GM19328 (cell line): Measurements from ENCODE around the gene ACOX1.

Source experiments
- ATAC-seq: cut with Tn5 transposase; IDR thresholded peaks from one replicate; pipeline ENCODE4 v1.9.1; 2021; ENCODE audit warnings: mild to moderate bottlenecking, moderate library complexity; ENCODE audit not compliant: unreplicated experiment

Gene ACOX1

DNA sequence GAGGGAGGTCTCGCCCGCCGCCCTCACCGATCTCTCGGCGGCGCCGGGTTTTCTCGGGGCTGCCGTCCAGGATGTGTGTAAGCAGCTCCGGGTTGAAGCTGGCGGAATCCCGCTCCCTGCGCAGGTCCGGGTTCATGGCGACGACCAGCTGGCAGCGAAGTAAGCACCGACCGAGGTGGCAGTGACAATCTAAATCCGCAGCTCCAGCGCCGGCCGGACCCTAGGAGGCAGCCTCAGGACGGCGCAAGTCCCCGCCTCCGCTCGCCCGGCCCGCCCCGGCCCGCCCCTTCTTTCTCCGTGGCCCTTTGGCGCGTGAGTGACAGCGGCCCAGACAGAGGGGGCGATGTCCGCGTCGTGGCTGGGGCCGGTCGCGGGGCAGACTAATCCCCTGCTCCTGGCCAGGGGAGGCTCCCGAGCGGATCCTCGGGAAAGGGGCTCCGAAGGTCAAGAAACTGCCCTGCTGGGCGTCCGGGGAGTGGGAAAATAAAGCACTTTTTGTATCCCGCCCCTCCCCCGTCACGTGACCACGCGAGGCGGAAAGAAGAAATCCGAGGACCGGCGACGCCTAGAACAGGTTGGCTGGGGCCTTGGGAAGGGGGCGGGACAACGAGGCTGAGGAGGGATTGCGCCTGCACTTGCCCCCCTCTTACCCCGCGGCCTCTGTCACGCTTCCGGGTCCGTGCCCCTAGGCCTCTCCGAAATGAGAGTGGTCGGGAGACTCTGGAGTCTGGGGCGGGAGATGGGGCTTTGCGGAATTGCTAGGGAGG lies at the start of gene ACOX1, which contains the start of gene TEN1:
TSS of gene ACOX1 (minus strand) at position 229 of the 767 bp plus-strand sequence. CDS start at position 136, 93 bp downstream.
TSS of gene TEN1 (plus strand) at position 303 of the 767 bp plus-strand sequence. CDS start 6,953 bp downstream, outside the sequence.
- ATAC-seq, result peak; percentile 82

DNA sequence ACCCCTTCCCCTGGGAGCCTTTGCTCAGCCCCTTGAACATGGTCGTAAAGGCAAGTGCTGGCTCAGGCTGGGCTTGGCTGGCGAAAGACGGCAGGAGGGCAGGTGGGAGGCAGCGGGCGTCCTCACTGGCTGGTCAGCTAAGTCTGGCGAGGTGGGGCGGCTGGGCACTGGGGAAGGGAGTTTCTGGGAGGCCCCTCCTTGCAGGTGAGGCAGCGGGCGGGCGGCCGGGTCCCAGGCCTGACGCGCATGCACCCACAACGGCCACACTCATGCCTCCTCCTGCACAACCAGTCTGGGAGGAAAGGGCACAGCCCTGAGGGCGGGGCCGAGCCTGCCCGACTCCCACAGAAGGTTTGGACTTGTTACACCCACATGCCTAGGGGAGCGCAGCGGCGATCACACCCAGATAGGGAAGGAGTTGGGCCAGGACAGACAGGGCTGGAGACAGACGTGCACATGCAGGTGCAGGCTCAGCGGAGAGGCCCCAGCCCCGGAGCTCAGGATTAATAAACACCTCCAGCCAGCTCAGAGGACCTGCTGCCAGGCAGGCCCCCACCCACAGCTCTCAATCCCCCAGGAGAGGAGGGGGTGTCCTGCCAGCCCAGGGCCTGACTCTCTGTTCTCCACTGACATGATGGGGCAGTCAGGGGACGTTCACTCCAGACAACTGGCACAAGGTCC lies 48.3 kb upstream of the ACOX1 start, which contains the start of gene EVPL:
TSS of gene EVPL (minus strand) at position 148 of the 681 bp plus-strand sequence. CDS start at position 40, 108 bp downstream.
- no peak for ATAC-seq

DNA sequence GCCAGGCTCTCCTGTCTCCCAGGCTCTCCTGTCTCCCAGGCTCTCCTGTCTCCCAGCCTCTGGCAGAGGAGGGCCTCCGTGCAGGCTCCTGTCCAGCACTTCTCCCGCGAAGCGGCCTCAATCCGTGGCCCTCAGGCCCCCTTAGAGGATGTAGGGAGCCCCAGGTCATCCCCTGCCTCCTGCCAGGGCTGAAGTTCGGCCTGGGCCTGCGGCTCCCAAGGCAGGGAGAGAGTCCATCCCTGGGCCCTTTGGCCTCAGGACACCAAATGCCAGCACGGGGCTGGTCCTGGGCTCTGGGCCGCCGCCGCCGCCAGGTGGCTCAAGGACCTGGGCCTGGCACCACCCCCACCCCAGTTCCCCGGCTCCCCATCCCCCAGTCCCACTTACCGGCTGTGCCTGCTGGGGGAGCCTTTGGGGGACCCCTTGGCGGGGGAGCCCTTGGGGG lies 47.8 kb upstream of the ACOX1 start:
- ATAC-seq, result no peak

DNA sequence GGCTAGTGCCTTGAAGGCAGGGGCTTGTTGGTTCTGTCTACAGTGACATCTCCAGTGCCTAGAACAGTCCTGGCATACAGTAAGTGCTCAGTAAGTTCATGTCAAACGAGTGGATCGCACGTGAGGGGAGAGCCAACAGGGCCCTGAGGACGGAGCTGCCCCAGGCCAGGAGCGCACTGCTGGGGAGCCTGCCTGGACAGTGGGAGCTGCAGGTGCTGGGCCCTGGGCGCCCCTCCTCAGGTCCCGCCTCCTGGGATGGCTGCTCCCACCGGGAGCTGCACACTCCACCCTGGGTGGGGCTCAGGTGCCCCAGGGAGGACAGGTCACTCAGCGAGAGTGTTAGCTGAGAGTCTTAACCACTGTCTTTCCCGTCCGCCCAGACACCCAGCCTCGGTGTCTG lies 46.3 kb upstream of the ACOX1 start:
- no peak for ATAC-seq

DNA sequence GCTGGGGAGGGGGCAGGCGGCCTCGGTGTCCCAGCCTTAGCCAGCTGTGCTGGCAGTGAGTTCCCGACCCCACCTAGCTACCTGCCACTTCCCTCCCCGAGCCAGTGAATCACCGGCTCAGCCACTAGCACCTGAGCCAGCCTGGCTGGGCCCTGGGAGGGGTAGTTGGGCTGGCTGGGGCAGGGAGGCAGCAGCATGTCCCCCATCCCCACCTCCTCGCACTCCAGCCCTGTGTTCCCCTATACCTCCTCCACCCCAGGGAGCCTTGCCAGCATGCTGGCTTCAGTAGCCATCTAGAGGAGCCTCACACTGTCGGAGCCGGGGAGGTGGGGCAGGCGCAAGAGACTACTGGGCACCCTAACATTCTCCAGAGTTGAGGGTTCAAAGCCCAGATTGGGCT lies 45.4 kb upstream of the ACOX1 start:
- ATAC-seq, result no peak

DNA sequence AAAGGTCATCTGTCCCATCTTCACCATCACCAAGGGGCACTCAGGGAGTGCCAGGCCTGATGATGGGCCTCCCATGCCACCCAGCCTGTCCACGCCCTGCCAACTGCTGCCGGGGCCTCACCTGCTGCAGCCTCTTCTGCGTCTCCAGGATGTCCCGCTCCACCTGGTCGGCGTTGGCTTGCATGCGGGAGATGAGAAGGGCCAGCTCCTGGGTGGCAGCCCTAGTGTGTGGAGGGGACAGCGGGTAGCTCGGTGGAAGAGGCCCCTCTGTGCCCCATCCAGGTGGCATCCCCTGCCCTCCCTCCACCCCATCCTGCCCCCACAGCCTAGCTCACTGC lies 44.9 kb upstream of the ACOX1 start:
- no peak for ATAC-seq

DNA sequence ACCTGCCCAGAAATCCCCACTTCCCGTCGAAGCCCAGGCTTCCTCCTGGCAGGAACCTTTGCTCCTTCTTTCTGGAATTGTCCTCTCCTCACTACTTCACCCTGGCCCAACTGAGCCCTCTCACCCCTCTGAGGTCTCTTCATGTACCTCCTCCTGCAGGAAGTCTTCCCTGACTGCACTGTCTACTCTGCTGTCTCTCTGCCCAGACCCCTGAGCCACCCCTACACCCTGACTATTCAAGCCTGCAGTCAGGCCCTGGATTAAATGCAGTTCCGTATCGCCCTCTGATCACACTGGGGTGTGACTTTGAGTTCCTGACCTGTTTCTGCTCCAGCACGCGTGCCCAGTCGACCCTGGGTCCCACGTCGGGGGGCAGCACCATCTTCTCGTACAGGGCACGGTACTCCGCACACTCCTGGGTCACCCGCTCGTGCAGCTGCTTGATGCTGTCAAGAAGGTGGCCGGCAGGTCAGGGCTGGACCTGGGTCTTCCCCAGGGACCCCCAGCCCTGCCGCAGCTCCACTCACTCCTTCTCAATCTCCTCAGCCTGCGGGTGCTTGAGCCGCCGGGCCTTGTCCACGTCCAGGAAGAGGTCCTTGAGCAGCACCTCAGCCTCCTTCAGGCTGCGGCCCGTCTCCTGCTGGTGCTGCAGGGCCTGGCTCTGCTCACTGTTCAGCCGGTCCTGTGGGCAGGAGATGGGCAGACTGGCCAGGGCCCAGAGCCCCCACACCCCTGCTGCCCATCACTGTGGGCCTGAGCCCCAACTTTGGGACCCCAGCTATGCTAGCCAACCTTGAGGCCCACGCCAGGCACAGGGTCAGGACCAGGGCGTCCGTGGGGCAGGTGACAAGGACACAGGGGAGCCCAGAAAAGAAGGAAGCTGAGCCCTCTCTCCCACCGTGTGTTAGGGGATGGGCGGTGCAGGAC lies 44.3 kb upstream of the ACOX1 start:
- no peak for ATAC-seq

DNA sequence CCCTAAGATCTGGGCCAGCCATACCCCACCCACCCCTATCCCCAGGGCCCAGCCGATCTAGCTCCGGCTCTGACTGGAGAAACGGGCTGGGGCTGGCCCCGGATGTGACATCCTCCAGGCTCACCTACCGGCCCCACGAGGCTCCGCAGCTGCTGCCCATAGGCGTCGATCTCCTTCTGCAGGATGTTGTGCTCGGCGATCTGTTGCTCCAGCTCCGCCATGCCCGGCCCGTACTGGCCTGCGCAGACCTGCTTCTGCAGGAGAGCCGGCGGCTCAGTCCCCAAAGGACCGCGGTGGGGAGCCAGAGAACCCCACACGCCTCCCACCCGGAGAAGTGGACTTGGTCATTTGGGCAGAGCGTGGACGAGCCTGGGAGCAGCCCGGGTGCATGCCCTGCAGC lies 43.3 kb upstream of the ACOX1 start:
- no peak for ATAC-seq

DNA sequence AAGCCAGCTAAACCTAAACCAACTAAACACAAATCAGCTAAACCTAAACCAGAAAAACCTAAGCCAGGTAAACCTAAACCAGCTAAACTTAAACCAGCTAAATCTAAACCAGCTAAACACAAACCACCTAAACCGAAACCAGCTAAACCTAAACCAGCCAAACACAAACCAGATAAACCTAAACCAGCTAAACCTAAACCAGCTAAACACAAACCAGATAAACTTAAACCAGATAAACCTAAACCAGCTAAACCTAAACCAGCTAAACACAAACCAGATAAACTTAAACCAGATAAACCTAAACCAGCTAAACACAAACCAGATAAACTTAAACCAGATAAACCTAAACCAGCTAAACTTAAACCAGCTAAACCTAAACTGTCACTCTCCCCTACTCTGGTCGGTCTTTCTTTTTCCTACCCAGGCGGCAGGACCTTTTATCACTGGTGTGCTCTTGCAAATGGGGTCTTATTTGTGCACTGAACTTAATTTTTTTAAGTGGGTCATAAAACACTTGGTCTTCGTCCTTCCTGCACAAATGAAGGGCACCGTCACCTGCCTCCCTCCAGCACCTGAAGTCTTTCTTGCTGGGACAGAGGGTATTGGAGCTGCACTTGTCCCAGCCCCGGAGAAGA lies 41.0 kb upstream of the ACOX1 start:
- no peak for ATAC-seq

DNA sequence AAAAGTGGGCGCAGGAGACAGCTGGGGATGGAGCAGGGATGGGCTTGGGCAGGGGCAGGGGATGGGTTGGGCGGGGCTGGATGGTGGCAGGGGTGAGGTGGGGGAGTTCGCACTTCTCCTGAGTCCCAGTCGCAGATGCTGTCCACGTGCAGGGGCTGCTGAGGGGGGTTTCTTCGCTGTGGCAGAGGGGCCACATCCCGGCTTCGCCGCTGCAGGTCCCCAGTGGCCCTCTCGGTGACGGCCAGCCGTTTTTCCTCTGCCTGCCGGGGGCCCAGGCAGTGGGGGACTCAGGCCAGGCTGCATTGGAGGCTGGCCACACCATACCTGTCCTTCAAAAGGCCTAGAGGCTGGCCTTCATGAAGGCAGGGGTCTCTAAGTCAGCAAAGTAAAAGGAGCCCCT lies 39.8 kb upstream of the ACOX1 start:
- ATAC-seq, result no peak

DNA sequence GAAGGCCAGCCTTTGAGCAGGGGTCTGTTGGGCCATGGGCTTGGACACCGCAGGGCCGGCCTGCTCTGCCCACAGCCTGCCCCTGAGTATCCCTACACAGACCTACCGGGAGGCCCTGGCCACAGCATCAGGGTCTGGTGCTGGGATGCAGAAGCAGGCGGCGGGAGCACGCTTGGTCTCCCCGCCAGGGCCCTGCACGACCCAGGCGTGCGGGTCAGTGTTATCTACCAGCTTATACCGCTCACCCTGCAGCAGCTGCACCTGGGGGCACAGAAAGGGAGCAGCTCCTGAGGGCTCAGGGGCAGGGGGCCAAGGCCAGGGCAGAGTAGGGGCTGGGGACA lies 39.3 kb upstream of the ACOX1 start:
- no peak for ATAC-seq

DNA sequence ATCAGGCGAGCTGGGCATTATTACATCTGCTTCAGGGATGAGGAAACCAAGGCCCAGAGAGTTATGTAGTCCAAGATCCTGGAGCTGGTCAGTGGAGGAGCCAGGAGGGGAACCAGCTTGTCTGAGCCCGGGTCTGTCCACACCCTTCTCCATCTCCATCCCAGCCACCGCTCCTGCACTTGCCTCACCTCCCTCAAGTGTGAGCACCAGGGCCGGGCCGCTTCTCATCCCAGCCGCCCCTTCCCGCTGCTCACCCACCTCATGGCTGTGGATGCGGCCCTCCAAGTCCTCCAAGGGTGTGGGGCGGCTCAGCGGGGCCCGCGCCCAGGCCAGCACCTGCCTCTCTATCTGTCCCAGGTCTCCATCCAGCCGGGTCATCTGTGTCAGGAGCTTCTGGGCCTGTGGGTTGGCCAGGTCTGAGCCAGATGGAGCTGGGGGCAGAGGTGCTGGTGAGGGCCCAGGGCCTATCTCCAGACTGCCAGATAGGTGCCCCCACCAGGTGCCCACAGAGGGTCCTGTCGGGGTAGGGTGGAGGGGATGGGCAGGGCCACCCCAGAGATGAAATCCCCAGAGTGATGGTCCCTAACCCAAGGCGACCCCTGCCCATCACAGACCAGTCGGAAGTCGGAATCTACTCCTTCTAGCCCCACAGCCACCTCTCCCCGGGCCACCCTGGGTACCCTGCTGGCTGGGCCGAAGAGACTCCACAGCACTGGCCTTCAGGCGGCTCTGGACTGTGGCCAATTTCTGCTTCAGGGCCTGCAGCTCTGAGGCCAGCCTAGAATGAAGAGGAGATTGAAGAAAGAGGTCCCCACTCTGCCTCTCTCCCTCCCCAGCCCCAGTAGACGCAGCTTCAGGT lies 38.7 kb upstream of the ACOX1 start:
- ATAC-seq, result no peak

DNA sequence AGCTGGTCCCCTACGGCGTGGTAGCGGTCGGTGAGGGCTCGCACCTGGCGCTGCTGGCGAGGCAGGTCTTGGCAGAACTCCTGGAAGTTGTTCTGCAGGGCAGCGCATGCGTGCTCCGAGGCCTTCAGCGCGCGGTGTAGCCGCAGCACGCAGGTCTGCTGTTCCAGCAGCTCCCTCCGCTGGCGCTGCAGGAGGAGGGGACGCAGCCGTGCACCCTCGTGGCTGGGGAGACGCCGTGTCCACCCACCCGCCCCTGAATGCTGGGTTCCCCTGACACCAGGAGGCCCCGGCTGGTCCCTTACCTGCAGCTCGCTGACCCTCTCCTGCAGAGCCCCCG lies 35.9 kb upstream of the ACOX1 start:
- ATAC-seq, result no peak

DNA sequence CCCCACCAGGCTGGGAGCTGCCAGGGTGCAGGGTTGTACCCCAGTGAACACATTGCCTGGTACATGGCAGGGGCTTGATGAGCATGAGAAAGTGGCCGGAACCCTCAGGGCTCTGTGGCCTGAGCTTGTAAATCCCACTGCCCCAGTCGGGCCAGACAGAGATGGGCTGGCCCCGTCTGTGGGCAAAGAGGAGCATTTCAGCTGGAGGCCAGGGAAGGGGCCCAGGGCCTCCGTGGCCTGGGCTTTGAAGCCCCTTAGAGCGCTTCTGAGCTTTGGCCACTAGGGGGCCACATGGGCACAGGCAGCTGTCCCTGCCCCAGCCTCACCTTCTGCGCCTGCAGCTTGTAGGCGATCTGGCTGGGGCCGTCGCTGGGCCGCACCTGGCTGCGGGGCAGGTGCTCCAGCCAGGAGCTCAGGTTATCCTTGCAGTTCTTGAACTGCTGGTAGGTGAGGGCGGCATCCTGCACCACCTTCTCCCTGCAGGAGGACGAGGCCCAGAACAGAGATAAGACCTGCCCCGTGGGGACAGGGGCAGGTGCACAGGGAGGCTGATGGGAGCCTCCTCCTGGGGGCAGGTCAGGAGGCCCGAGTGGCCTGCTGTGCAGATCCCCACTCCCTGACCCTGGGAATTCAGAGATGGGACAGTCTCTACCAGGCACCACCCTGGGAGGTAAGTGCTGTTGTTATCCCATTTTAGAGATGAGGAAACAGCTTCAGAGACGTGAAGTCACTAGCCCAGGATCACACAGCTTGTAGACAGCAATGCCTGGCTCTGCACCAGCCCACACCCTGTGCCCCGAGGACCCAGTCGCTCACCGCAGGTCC lies 35.3 kb upstream of the ACOX1 start:
- no peak for ATAC-seq

DNA sequence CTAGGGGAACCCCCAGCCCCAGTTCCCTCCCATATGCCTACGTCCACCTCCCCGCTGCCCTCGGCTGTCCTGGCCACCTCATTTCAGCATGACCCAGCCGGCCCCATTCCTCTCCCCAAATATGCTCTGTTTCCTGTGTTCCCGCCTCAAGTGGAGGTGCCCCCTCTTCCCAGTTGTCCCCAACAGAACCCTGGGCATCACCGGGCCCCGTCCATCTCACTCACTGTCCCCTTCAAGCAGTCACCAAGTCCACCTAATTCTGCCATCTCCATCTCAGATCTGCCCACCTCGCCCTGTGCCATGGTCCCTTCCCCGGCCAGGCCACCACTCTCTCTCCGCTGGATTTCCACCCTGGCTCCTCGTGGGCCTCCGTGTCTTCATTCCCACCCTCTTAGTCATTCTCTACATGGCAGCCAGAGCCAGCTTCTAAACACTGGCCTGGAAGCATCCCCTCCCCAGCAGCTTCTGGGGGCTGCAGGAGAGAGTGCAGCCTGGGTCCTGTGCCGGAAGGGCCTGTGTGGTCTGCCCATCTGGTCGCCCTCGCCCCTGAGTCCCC lies 34.5 kb upstream of the ACOX1 start:
- no peak for ATAC-seq

DNA sequence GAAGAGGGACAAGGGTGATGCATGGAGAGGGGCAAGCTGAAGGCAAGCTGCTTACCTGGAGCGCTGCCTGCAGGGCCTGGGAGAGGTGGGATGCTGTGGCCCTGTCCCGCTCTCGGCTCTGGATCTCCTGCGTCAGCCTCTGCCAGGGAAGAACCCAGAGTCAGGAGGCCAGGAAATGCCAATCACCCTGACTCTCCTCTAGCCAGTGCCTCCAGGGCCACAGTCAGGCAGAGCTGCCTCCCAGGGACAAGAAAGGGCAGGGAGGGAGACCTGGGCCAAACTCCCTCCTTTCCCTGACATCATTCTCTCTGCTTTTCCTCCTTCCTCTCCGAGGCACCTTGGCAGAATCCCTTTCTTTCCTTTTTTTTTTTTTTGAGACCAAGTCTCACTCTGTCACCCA lies 33.0 kb upstream of the ACOX1 start:
- no peak for ATAC-seq

DNA sequence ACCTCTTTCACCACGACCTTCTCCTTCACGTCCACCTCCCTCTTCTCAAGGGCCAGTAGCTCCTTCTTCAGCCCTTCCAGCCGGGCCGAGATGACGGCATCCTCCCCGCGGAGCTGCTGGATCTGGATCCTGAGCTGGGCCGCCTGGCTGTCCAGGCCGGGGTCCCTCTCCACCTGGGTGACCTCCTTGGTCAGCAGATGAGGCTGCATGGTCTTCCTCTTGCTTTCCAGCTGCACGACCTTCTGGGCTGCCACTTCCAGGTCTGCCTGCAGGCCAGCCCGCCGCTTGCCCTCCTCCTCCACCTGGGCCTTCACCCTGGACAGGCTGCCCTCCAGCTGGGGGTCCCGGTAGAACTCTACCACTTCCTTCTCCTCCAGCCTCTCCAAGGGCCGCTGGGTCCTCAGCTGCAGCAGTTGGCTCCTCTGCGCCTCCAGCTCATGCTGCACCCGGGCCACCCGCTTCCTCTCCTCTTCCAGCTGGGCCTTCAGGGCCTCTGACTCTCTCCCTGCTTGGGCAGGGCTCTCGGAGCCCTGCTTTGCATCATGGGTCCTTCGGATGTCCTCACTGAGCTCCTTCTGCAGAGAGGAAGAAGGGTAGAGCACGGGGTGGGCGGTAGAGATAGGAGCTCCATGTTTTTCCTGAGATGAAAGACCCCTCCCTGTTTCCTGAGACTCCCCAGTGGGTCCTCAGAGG lies 31.1 kb upstream of the ACOX1 start:
- no peak for ATAC-seq

DNA sequence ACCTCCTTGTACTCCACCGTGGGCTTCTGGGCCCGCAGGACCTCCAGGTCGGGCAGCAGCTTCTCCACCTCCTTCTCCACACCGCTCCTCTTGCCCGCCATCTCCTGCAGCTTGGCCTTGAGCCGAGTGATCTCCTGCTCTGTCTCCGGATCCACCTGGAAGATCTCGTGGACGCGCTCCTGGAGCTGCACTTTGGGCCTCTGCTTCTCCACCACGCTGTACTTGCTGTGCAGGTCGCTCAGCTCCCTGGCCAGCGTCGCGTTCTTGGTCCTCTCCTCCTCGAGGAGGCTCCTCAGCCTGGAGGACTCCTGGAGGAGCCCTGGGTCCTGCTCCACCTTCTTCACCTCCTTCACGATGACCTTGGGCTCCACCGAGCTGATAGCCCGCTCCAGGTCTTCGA lies 30.5 kb upstream of the ACOX1 start:
- no peak for ATAC-seq
